ENCODE measurements around the gene IGF2. TPM values are rescaled to one million over a fixed set of nuclear protein-coding genes. Genes with fewer than 3 reads are reported as not detected.
"Not testable (repeated sequence)": the region's sequence is repeated elsewhere in the genome, so short reads cannot be mapped to it uniquely, and the experiment has no call there.

The IGF2 gene
- total RNA-seq, 1 experiment from 2014 or later, result 1.5 TPM

GRCh38 chr11:2128130-2128510 is 11.1 kb downstream of the IGF2 start (continued):
- TF ChIP-seq ZNF671 (CRISPR knock-in tag; IDR thresholded peaks at IDR 0.05) (no peak), NR2C2 (CRISPR knock-in tag; IDR thresholded peaks at IDR 0.05) (no peak)

GRCh38 chr11:2127482-2128129 is 11.6 kb downstream of the IGF2 start:
- peaks cover 5% of the 10 kb centered on the region; the same call in 1 of the 2 replicates for H3K9me3 Mint-ChIP-seq
- CTCF ChIA-PET, result interaction anchor here (0.8 to 1.2 kb wide), 3 partner anchors 23 to 30 kb away, joined by 3 read pairs; no protein-coding TSS in a partner anchor
- H3K27ac Mint-ChIP-seq, result no peak overlapping the region
- H3K4me1 Mint-ChIP-seq, result no peaks in the 10 kb centered on the region
- H3K27me3 Mint-ChIP-seq (ENCODE audit: low read depth), result peaks cover 13% of the 10 kb centered on the region
- H3K4me3 Mint-ChIP-seq, result no peak overlapping the region
- POLR2A ChIA-PET, result no interaction called here
- no peak for TF ChIP-seq ZNF219 (CRISPR knock-in tag; IDR thresholded peaks at IDR 0.05; ENCODE audit: borderline replicate concordance)
- TF ChIP-seq USF1 (CRISPR knock-in tag; IDR thresholded peaks at IDR 0.05), result no peak
- no peak for TF ChIP-seq ZNF423 (CRISPR knock-in tag; IDR thresholded peaks at IDR 0.05)
- no peak for TF ChIP-seq MLX (CRISPR knock-in tag; IDR thresholded peaks at IDR 0.05)
- no peak for TF ChIP-seq ZNF281 (CRISPR knock-in tag; IDR thresholded peaks at IDR 0.05)
- no peak for DNase-seq (ENCODE audit: low spot score)
- H3K36me3 Mint-ChIP-seq, result no peaks in the 10 kb centered on the region
- no peak for ATAC-seq

GRCh38 chr11:2126520-2127085 is 12.6 kb downstream of the IGF2 start:
- Mint-ChIP-seq H3K27ac (no peak overlapping the region), H3K36me3 (no peaks in the 10 kb centered on the region), H3K4me3 (no peak overlapping the region), H3K9me3 (peaks cover 5% of the 10 kb centered on the region; the same call in 1 of the 2 replicates), H3K27me3 (ENCODE audit: low read depth) (peaks cover 5% of the 10 kb centered on the region), H3K4me1 (no peaks in the 10 kb centered on the region; the same call in 1 of the 2 replicates)
- POLR2A ChIA-PET, result no interaction called here
- CTCF ChIA-PET, result no interaction called here
- TF ChIP-seq HMGA2 (CRISPR knock-in tag; IDR thresholded peaks at IDR 0.05) (no peak), ESRRA (CRISPR knock-in tag; IDR thresholded peaks at IDR 0.05; ENCODE audit: borderline replicate concordance) (no peak), CDX4 (CRISPR knock-in tag; IDR thresholded peaks at IDR 0.05; ENCODE audit: borderline replicate concordance) (no peak), ZNF512 (CRISPR knock-in tag; IDR thresholded peaks at IDR 0.05; ENCODE audit: borderline replicate concordance) (no peak)
- DNase-seq (ENCODE audit: low spot score), result no peak
- ATAC-seq, result no peak

GRCh38 chr11:2124736-2125484 is 14.3 kb downstream of the IGF2 start:
- H3K4me1 Mint-ChIP-seq, H3K4me3 Mint-ChIP-seq: not testable (repeated sequence)
- CTCF ChIA-PET, result interaction anchor here (0.9 kb wide), 1 partner anchor 87 kb away, joined by 3 read pairs; no protein-coding TSS in a partner anchor

More at GRCh38 chr11:2124736-2125484, 14.3 kb downstream of the IGF2 start:
- POLR2A ChIA-PET; H3K27me3 Mint-ChIP-seq (ENCODE audit: low read depth); H3K9me3 Mint-ChIP-seq; H3K27ac Mint-ChIP-seq; DNase-seq (ENCODE audit: low spot score); ATAC-seq; H3K36me3 Mint-ChIP-seq: not testable (repeated sequence)
